Measurements from ENCODE around the gene MMP10.
"Not testable (repeated sequence)": the region's sequence is repeated elsewhere in the genome, so short reads cannot be mapped to it uniquely, and the experiment has no call there.

Gene MMP10

DNA sequence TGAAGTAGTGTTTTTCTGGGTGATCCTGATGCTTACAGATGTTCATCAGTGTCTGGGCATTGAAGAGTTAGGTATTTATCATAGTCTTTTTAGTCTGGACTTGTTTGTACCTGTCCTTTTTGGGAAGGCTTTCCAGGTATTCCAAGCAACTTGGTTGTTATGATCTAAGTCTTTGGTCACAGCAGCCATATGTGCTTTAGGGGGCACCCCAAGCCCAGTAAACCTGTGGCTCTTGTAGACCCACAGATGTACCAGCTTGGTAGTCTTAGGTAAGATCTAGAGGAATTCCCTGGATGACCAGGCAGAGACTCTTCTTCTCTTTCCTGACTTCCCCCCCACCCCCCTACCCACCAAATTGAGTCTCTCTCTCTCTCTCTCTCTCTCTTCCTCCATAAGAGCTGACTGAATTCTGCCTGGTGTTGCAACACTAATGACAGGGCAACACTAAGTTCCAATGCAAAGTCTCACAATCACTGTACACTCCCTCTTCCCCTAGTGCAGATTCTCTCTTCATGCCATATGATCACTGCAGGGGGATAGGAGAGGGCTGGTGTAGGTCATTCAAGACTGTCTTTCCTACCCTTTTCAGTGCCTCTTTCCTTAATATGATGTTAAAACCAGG lies 31.2 kb downstream of the MMP10 start:
- DNase-seq (ENCODE audit: low read depth, low spot score) = no peak
- H3K4me3 ChIP-seq (ENCODE audit: insufficient read length, low read depth) = no peak overlapping the region
- H3K27me3 ChIP-seq (ENCODE audit: insufficient read depth, insufficient read length) = no peaks in the 10 kb centered on the region
- no peaks in the 10 kb centered on the region for H3K9me3 ChIP-seq (ENCODE audit: insufficient read depth, low read length)
- peaks cover 9% of the 10 kb centered on the region for H3K36me3 ChIP-seq (ENCODE audit: insufficient read depth, insufficient read length, low read length)
- H3K4me1 ChIP-seq (ENCODE audit: insufficient read depth, insufficient read length) = peaks cover 2% of the 10 kb centered on the region
- no peak for TF ChIP-seq SUZ12 (IDR thresholded peaks at IDR 0.05; ENCODE audit: extremely low read depth, insufficient read depth, insufficient read length)
- TF ChIP-seq ZNF274 (IDR thresholded peaks at IDR 0.05; ENCODE audit: low read depth, low read length) = no peak
- TF ChIP-seq YY1 (IDR thresholded peaks at IDR 0.05; ENCODE audit: insufficient read depth, insufficient read length) = no peak
- no peak overlapping the region for H3K9ac ChIP-seq (ENCODE audit: insufficient read length, low read depth)

DNA sequence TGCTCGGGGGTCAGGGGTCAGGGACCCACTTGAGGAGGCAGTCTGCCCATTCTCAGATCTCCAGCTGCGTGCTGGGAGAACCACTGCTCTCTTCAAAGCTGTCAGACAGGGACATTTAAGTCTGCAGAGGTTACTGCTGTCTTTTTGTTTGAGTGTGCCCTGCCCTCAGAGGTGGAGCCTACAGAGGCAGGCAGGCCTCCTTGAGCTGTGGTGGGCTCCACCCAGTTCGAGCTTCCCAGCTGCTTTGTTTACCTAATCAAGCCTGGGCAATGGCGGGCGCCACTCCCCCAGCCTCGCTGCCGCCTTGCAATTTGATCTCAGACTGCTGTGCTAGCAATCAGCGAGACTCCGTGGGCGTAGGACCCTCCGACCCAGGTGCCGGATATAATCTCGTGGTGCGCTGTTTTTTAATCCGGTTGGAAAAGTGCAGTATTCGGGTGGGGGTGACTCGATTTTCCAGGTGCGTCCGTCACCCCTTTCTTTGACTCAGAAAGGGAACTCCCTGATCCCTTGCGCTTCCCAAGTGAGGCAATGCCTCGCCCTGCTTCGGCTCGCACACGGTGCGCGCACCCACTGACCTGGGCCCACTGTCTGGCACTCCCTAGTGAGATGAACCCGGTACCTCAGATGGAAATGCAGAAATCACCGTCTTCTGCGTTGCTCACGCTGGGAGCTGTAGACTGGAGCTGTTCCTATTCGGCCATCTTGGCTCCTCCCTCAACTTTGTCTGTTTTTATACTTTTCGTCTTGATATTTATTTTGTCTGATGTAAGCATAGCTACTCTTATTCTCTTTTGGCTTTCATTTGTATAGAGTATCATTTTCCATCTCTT lies 33.5 kb downstream of the MMP10 start:
- not testable (repeated sequence) for H3K4me1 ChIP-seq (ENCODE audit: insufficient read depth, insufficient read length); H3K36me3 ChIP-seq (ENCODE audit: insufficient read depth, insufficient read length, low read length); H3K9me3 ChIP-seq (ENCODE audit: insufficient read depth, low read length); H3K27me3 ChIP-seq (ENCODE audit: insufficient read depth, insufficient read length); DNase-seq (ENCODE audit: low read depth, low spot score)
- Histone ChIP-seq H3K9ac (ENCODE audit: insufficient read length, low read depth) (peak overlapping the region; percentile 8), H3K4me3 (ENCODE audit: insufficient read length, low read depth) (peak overlapping the region; percentile 34)

DNA sequence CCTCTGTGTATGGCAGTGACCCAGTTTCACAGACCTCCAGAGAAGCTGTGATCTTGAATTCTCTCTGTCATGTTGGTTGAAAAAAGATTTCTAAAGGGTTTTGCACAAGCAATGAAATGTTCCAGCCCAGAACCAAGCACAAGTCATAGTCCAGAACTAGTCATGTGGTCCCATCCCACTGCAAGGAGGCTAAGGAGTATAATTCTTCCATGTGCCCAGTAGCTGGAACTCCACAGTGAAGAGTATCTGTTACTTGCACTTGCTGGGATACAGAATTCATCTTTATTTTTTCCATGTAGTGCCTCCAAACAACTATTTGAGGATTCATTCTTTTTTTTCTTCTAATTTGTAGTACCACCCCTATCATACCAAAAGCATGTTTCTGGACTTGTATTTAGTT lies 45.8 kb downstream of the MMP10 start:
- Histone ChIP-seq H3K27me3 (ENCODE audit: insufficient read depth, insufficient read length) (no peaks in the 10 kb centered on the region), H3K36me3 (ENCODE audit: insufficient read depth, insufficient read length, low read length) (no peaks in the 10 kb centered on the region), H3K4me3 (ENCODE audit: insufficient read length, low read depth) (no peak overlapping the region), H3K9ac (ENCODE audit: insufficient read length, low read depth) (no peak overlapping the region), H3K9me3 (ENCODE audit: insufficient read depth, low read length) (no peaks in the 10 kb centered on the region), H3K4me1 (ENCODE audit: insufficient read depth, insufficient read length) (no peaks in the 10 kb centered on the region)
- TF ChIP-seq YY1 (IDR thresholded peaks at IDR 0.05; ENCODE audit: insufficient read depth, insufficient read length) = no peak
- no peak for TF ChIP-seq ZNF274 (IDR thresholded peaks at IDR 0.05; ENCODE audit: low read depth, low read length)
- no peak for TF ChIP-seq SUZ12 (IDR thresholded peaks at IDR 0.05; ENCODE audit: extremely low read depth, insufficient read depth, insufficient read length)
- DNase-seq (ENCODE audit: low read depth, low spot score) = no peak

DNA sequence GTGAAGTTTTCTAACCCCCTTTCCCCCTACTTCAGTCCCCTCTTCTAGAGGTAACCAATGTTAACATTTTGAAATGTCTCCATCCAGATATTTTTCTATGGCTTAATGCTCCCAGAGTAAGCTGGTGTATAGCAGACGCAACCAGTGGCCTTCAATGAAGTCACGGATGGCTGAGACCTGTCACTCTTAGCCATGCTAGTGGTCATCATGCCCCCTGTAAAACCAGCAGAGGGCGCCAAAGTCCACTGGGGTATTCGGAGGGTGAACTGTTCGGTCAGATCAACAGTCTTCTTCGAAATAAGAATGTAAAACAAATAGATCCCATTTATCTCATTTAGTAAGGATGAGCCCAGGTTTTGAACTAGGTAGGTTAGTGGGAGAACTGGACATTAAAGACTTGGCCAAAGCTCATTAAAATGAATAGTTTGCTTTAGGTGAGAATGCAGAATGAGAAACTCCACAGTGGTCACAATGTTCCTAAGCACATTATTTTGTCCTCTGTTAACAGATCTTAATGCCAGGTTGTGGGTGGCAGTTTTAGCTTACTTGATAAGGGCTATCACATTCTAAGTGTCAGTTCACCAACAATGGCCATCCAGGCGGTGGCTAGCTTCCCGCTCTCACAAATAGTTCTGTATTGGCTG lies 47.1 kb downstream of the MMP10 start:
- no peak overlapping the region for H3K4me3 ChIP-seq (ENCODE audit: insufficient read length, low read depth)

DNA sequence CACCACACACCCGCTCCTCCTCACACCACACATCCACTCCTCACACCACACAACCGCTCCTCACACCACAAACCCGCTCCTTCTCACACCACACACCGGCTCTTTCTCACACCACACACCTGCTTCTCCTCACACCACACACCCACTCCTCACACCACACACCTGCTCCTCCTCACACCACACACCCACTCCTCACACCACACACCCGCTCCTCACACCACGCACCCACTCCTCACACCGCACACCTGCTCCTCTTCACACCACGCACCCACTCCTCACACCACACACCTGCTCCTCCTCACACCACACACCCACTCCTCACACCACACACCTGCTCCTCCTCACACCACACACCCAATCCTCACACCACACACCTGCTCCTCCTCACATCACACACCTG lies 49.5 kb downstream of the MMP10 start:
- not testable (repeated sequence) for H3K4me3 ChIP-seq (ENCODE audit: insufficient read length, low read depth); DNase-seq (ENCODE audit: low read depth, low spot score); H3K27me3 ChIP-seq (ENCODE audit: insufficient read depth, insufficient read length); H3K36me3 ChIP-seq (ENCODE audit: insufficient read depth, insufficient read length, low read length); H3K9me3 ChIP-seq (ENCODE audit: insufficient read depth, low read length); H3K9ac ChIP-seq (ENCODE audit: insufficient read length, low read depth); H3K4me1 ChIP-seq (ENCODE audit: insufficient read depth, insufficient read length)

More for the DNA sequence above, 47.1 kb downstream of the MMP10 start:
- Histone ChIP-seq H3K9me3 (ENCODE audit: insufficient read depth, low read length) (no peaks in the 10 kb centered on the region), H3K4me1 (ENCODE audit: insufficient read depth, insufficient read length) (no peaks in the 10 kb centered on the region), H3K36me3 (ENCODE audit: insufficient read depth, insufficient read length, low read length) (no peaks in the 10 kb centered on the region), H3K9ac (ENCODE audit: insufficient read length, low read depth) (no peak overlapping the region), H3K27me3 (ENCODE audit: insufficient read depth, insufficient read length) (no peaks in the 10 kb centered on the region)
- no peak for TF ChIP-seq YY1 (IDR thresholded peaks at IDR 0.05; ENCODE audit: insufficient read depth, insufficient read length)
- no peak for TF ChIP-seq SUZ12 (IDR thresholded peaks at IDR 0.05; ENCODE audit: extremely low read depth, insufficient read depth, insufficient read length)
- TF ChIP-seq ZNF274 (IDR thresholded peaks at IDR 0.05; ENCODE audit: low read depth, low read length) = no peak
- DNase-seq (ENCODE audit: low read depth, low spot score) = peak; percentile 48

DNA sequence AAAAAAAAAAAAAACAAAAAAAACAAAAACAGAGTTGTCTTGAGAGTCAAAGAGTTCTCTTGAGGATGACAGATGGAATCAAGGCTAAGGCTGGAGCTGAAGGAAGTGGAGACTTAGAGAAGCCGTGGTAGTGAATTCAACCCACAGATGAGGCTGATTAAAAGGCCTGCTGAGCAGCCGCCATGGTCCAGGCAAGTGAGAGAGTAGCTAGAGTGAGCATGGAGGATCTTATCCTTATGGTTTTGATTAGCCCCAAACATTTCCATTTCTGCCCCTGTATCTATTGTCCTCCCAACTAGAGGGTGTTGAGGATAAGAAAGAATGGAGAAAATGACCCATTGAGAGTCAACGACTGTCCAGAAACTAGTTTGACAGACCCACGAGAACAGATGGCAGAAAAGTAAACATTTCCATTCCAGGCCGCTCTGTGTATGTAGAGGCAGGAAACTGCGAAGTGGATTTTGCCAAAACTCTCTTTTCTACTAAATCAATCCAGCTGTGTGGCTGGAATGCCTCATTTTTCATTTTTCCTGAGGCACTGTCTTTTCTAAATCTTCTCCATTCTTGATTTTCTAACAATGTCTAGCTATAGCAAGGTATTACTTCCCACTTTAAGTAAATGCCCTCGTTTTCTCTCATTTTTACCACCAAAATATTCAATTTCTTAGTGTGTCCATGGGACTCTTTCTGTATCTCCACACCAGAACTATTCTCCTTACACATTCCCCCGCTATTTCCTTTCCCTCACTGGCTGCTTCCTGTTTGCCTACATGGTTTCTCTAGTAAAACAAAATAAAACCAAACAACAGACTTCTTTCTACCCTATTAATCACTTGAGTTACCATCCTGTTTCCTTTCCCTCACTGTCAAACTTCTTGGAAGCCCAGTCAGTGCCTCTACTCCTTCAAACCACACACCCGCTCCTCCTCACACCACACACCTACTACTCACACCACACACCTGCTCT lies 50.3 kb downstream of the MMP10 start:
- no peak overlapping the region for H3K4me3 ChIP-seq (ENCODE audit: insufficient read length, low read depth)
- DNase-seq (ENCODE audit: low read depth, low spot score) = no peak
- TF ChIP-seq YY1 (IDR thresholded peaks at IDR 0.05; ENCODE audit: insufficient read depth, insufficient read length) (no peak), SUZ12 (IDR thresholded peaks at IDR 0.05; ENCODE audit: extremely low read depth, insufficient read depth, insufficient read length) (no peak), ZNF274 (IDR thresholded peaks at IDR 0.05; ENCODE audit: low read depth, low read length) (no peak)
- no peaks in the 10 kb centered on the region for H3K27me3 ChIP-seq (ENCODE audit: insufficient read depth, insufficient read length)
- H3K36me3 ChIP-seq (ENCODE audit: insufficient read depth, insufficient read length, low read length) = no peaks in the 10 kb centered on the region
- no peaks in the 10 kb centered on the region for H3K4me1 ChIP-seq (ENCODE audit: insufficient read depth, insufficient read length)
- H3K9ac ChIP-seq (ENCODE audit: insufficient read length, low read depth) = no peak overlapping the region
- no peaks in the 10 kb centered on the region for H3K9me3 ChIP-seq (ENCODE audit: insufficient read depth, low read length)

DNA sequence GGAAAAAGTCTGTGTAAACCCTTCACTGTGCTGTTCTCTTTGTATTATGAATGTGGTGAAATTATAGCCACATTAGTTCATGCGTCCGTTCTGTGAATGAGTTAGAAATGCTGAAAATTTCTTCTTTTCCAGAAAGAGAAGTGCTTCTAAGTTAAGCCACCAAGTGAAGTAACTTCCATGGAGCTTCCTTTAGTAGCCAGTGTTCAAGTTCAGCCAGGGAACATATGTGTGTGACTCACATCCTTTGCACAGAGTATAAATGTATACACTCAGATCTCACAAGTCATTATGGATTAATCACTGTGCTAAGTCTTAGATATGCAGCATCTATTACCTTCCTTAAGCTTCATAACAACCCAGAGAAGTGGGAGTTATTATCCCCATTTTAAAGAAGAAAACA lies 52.5 kb downstream of the MMP10 start:
- TF ChIP-seq YY1 (IDR thresholded peaks at IDR 0.05; ENCODE audit: insufficient read depth, insufficient read length) (no peak), ZNF274 (IDR thresholded peaks at IDR 0.05; ENCODE audit: low read depth, low read length) (no peak), SUZ12 (IDR thresholded peaks at IDR 0.05; ENCODE audit: extremely low read depth, insufficient read depth, insufficient read length) (no peak)
- no peaks in the 10 kb centered on the region for H3K9me3 ChIP-seq (ENCODE audit: insufficient read depth, low read length)
- H3K36me3 ChIP-seq (ENCODE audit: insufficient read depth, insufficient read length, low read length) = no peaks in the 10 kb centered on the region
- no peak for DNase-seq (ENCODE audit: low read depth, low spot score)
- H3K27me3 ChIP-seq (ENCODE audit: insufficient read depth, insufficient read length) = no peaks in the 10 kb centered on the region
- H3K4me3 ChIP-seq (ENCODE audit: insufficient read length, low read depth) = no peak overlapping the region
- no peak overlapping the region for H3K9ac ChIP-seq (ENCODE audit: insufficient read length, low read depth)
- no peaks in the 10 kb centered on the region for H3K4me1 ChIP-seq (ENCODE audit: insufficient read depth, insufficient read length)
